ENCODE results near the gene MAP4K4. TPM values are rescaled to one million over a fixed set of nuclear protein-coding genes. Genes with fewer than 3 reads are reported as not detected.

The MAP4K4 gene
- total and polyA plus RNA-seq, 8 donors, result 9.7 to 38.7 (median 15.3) TPM

GRCh38 chr2:101675512-101675911, 22.0 kb upstream of the MAP4K4 start:
- no peak overlapping the region for H3K27ac ChIP-seq
- no peaks in the 10 kb centered on the region for H3K4me1 ChIP-seq
- ATAC-seq (no peak), DNase-seq (no peak), FAIRE-seq (no peak)
- intact Hi-C loops (cut with DNase I), result no loop called here
- no peak for TF ChIP-seq CTCF (IDR thresholded peaks at IDR 0.05)
- no peaks in the 10 kb centered on the region for H3K27me3 ChIP-seq
- no peaks in the 10 kb centered on the region for H3K9me3 ChIP-seq
- H3K36me3 ChIP-seq, result no peaks in the 10 kb centered on the region
- H3K4me3 ChIP-seq, result no peak overlapping the region
- 62 to 77% methylated on average over 2 of the region's 2 CpGs for WGBS, 2 donors

DNA sequence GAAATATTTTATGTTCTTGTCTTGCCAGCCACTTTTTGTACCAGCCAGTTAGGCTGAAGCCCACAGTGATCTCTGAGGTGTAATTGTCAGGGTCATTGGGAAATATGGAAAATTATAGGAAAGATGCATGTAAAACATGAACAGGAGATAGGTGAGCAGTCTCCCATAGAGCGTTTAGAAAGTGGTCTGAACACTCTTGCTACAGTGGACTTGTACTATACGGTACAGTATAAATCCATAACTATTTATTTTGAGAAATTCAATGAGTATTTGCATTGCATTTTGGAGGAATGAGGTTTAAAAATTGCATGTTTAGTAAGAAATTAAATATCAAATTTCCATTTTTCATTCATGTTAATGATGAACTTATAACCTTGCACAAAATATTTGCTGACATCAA, 20.8 kb upstream of the MAP4K4 start:
- H3K27ac ChIP-seq, result no peak overlapping the region
- TF ChIP-seq CTCF (IDR thresholded peaks at IDR 0.05), result no peak
- H3K9me3 ChIP-seq, result no peaks in the 10 kb centered on the region
- DNase-seq, result no peak
- no peaks in the 10 kb centered on the region for H3K27me3 ChIP-seq
- no peak overlapping the region for H3K4me3 ChIP-seq
- intact Hi-C loops (cut with DNase I), result no loop called here
- ATAC-seq, result no peak
- no peaks in the 10 kb centered on the region for H3K4me1 ChIP-seq
- no peak for FAIRE-seq
- no peaks in the 10 kb centered on the region for H3K36me3 ChIP-seq
- 88 to 95% methylated on average over 2 of the region's 2 CpGs for WGBS, 2 donors

GRCh38 chr2:101677658-101678057, 19.8 kb upstream of the MAP4K4 start:
- DNase-seq (no peak), FAIRE-seq (no peak), ATAC-seq (no peak)
- no peaks in the 10 kb centered on the region for H3K4me1 ChIP-seq
- H3K27ac ChIP-seq, result no peak overlapping the region
- 21 to 41% methylated on average over 1 of the region's 1 CpG for WGBS, 2 donors
- no peaks in the 10 kb centered on the region for H3K27me3 ChIP-seq
- H3K4me3 ChIP-seq, result no peak overlapping the region
- no peak for TF ChIP-seq CTCF (IDR thresholded peaks at IDR 0.05)
- H3K36me3 ChIP-seq, result no peaks in the 10 kb centered on the region
- intact Hi-C loops (cut with DNase I), result no loop called here
- H3K9me3 ChIP-seq, result no peaks in the 10 kb centered on the region

GRCh38 chr2:101678379-101678778, 19.1 kb upstream of the MAP4K4 start:
- H3K27me3 ChIP-seq, result no peaks in the 10 kb centered on the region
- H3K4me3 ChIP-seq, result no peak overlapping the region
- no peak for TF ChIP-seq CTCF (IDR thresholded peaks at IDR 0.05)
- ATAC-seq (no peak), FAIRE-seq (no peak), DNase-seq (no peak)
- intact Hi-C loops (cut with DNase I), result no loop called here
- no peaks in the 10 kb centered on the region for H3K36me3 ChIP-seq
- no peaks in the 10 kb centered on the region for H3K4me1 ChIP-seq
- WGBS, 2 donors, result 90 to 96% methylated on average over 3 of the region's 3 CpGs
- H3K27ac ChIP-seq, result no peak overlapping the region
- no peaks in the 10 kb centered on the region for H3K9me3 ChIP-seq

DNA sequence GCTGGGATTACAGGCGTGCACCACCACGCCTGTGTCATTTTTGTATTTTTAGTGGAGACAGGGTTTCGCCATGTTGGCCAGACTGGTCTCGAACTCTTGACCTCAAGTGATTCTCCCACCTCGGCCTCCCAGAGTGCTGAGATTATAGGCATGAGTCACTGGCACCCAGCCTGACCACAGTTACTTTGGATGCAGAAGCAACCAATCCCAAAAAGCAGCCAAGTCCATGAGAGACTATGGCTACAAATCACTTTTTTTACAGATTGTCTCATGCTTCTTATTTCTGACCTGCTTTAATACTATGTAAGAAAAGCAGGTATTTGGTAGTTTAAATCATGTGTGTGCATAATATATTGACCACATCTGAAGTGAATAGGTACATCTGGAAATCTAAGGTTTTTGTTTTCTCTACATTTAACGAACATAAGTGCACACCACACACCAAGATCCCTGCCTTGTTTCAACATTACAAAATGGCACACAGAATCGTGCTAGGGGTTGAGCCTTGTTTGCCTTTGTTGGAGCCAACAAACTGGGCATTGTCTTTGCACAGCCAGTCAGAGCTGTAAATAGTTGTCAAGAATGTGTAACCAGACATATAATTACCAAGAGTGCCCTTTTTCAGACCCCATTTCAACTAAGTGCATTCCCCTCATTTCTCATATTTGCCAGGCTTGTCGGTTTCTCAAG, 18.3 kb upstream of the MAP4K4 start:
- TF ChIP-seq CTCF (IDR thresholded peaks at IDR 0.05), result no peak
- DNase-seq (no peak), ATAC-seq (no peak), FAIRE-seq (no peak)
- intact Hi-C loops (cut with DNase I), result no loop called here
- H3K9me3 ChIP-seq, result no peaks in the 10 kb centered on the region
- no peaks in the 10 kb centered on the region for H3K36me3 ChIP-seq
- 81 to 86% methylated on average over 8 of the region's 8 CpGs for WGBS, 2 donors
- H3K27me3 ChIP-seq, result no peaks in the 10 kb centered on the region
- no peak overlapping the region for H3K27ac ChIP-seq
- H3K4me1 ChIP-seq, result no peaks in the 10 kb centered on the region
- no peak overlapping the region for H3K4me3 ChIP-seq

Data from pancreas (tissue), 10 donors.